Cardiac fibroblast (primary cell): Measurements from ENCODE around the gene TMOD3.
A peak's percentile ranks its signal among the peaks of the same experiment; 100 is the strongest.

Experiments used
- DNase-seq, 2 donors: peaks; one replicate each; pipeline versions ENCODE4 v3.0.0 to v3.0.0-alpha.2; 2010; ENCODE audit warnings: low read depth in 2 of 2
- H3K4me3 ChIP-seq, 2 donors: replicated peaks in 1 of 2; 1 replicate in 1 of 2; 2 replicates in 1 of 2; pipeline ENCODE4 v1.5.1; 2011; ENCODE audit warnings: low read depth in 2 of 2, low read length in 2 of 2, mild to moderate bottlenecking in 2 of 2, moderate library complexity in 1 of 2
- CTCF ChIP-seq: IDR thresholded peaks from one replicate; pipeline ENCODE4 v1.5.1; 2011; ENCODE audit warnings: low read depth, mild to moderate bottlenecking, low read length, inconsistent platforms

The TMOD3 gene

DNA sequence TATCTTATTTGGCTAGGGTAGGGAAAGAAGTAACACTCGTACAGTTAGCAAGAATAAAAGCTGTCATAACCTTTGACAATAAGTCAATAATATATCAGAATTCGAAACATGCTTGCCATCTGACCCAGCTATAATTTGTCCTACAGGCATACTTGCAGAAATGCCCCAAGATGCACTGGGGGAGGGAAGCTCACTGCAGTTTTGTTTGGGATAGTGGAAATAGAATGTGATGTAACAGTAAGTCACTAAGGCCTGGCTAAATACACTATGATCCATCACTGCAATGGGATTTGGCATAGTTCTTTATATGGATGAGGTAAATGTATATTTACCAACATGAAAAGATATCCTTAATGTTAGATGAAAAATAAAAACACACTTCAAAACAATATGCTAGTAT, 25.5 kb upstream of the TMOD3 start:
- TF ChIP-seq CTCF = no peak
- no peak overlapping the region for H3K4me3 ChIP-seq
- peak in 1 of 2 donors; percentile 18 for DNase-seq

GRCh38 chr15:51806123-51806522, 23.3 kb upstream of the TMOD3 start:
- no peak overlapping the region for H3K4me3 ChIP-seq
- TF ChIP-seq CTCF = no peak

DNA sequence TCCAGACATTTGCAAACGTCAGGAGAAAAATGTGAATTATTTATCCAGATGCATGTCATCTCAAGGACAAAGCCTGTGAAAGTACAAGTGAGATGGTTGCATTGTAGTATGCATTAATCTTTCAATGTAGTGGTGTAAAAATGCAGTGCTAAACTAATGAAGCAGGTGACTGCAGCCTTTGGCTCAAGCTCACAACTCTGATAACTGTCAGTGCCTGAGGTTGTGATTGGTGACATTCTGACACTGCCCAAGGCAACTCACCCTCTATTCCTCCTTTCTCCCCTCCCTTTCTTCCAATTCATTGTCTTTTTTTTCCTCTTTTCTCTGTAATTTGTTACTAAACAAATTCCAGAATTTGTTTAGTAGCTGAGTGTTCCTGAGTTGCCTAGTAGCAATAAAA, 20.0 kb upstream of the TMOD3 start:
- H3K4me3 ChIP-seq = no peak overlapping the region
- no peak for DNase-seq
- no peak for TF ChIP-seq CTCF

More at GRCh38 chr15:51806123-51806522, 23.3 kb upstream of the TMOD3 start:
- DNase-seq = no peak

GRCh38 chr15:51812598-51812997, 16.9 kb upstream of the TMOD3 start:
- no peak for DNase-seq

GRCh38 chr15:51814606-51815005, 14.8 kb upstream of the TMOD3 start:
- no peak for TF ChIP-seq CTCF
- no peak overlapping the region for H3K4me3 ChIP-seq
- DNase-seq = peak in 1 of 2 donors; percentile 25

More at GRCh38 chr15:51812598-51812997, 16.9 kb upstream of the TMOD3 start:
- no peak overlapping the region for H3K4me3 ChIP-seq
- no peak for TF ChIP-seq CTCF

GRCh38 chr15:51816611-51817010, 12.8 kb upstream of the TMOD3 start:
- DNase-seq = no peak
- no peak for TF ChIP-seq CTCF
- H3K4me3 ChIP-seq = no peak overlapping the region

DNA sequence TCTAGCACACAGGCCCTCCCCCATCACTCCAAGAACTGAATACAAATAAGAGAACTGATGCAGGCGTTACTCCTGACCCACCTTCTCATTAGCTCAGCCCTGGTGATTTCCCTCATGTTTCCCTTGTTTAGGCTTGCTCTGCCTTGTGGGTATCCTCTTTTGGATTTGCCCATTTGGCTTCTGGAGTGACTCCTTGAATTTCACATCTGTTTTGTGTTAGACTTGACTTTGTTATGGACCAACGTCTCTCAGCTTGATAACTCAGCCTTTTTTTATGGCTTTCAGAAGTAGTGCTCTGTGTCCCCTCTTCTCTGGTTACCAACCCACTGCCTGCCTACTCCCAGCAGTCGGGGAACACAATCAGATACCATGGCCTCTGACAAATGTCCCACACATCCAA, 11.3 kb upstream of the TMOD3 start:
- TF ChIP-seq CTCF = no peak
- no peak for DNase-seq
- no peak overlapping the region for H3K4me3 ChIP-seq
